ENCODE results near the gene CMTM7.
"Not testable (repeated sequence)": the region's sequence is repeated elsewhere in the genome, so short reads cannot be mapped to it uniquely, and the experiment has no call there.

Gene CMTM7

GRCh38 chr3:32438596-32439344, 47.1 kb downstream of the CMTM7 start:
- DNase-seq, result no peak

- DNase-seq, result not testable (repeated sequence)
Measured at GRCh38 chr3:32439421-32439820, 47.8 kb downstream of the CMTM7 start.

GRCh38 chr3:32440611-32441350, 49.1 kb downstream of the CMTM7 start:
- DNase-seq, result no peak

GRCh38 chr3:32442766-32443165, 51.1 kb downstream of the CMTM7 start:
- DNase-seq, result no peak

- DNase-seq, result no peak
Measured at GRCh38 chr3:32443478-32443877, 51.8 kb downstream of the CMTM7 start.

- DNase-seq, result no peak
Measured at GRCh38 chr3:32447865-32448400, 56.3 kb downstream of the CMTM7 start.

GRCh38 chr3:32448686-32449474, 57.2 kb downstream of the CMTM7 start:
- no peak for DNase-seq

GRCh38 chr3:32449691-32450090, 58.0 kb downstream of the CMTM7 start:
- DNase-seq, result no peak

- no peak for DNase-seq
Measured at GRCh38 chr3:32450426-32450825, 58.8 kb downstream of the CMTM7 start.

- no peak for DNase-seq
Measured at GRCh38 chr3:32450992-32451659, 59.5 kb downstream of the CMTM7 start.

- no peak for DNase-seq
Measured at GRCh38 chr3:32452009-32452408, 60.4 kb downstream of the CMTM7 start.

GRCh38 chr3:32453346-32453745, 61.7 kb downstream of the CMTM7 start:
- DNase-seq, result no peak

- no peak for DNase-seq
Measured at GRCh38 chr3:32454111-32454510, 62.5 kb downstream of the CMTM7 start.

GRCh38 chr3:32454731-32455608, 63.3 kb downstream of the CMTM7 start:
- DNase-seq, result no peak

GRCh38 chr3:32455609-32456428, 64.2 kb downstream of the CMTM7 start:
- DNase-seq, result peak in 3 of 6 experiments; percentile 39 to 56 (median 47)

GRCh38 chr3:32456429-32457130, 64.9 kb downstream of the CMTM7 start:
- peak in 1 of 6 experiments; percentile 15 for DNase-seq

- peak; percentile 62 to 88 (median 81) for DNase-seq
Measured at GRCh38 chr3:32457971-32458471, 66.4 kb downstream of the CMTM7 start.

- DNase-seq, result peak in 2 of 6 experiments; percentile 31 to 39
Measured at GRCh38 chr3:32459450-32459849, 67.8 kb downstream of the CMTM7 start.

GRCh38 chr3:32460031-32460749, 68.5 kb downstream of the CMTM7 start:
- DNase-seq, result peak; percentile 72 to 94 (median 86)

All from stimulated activated naive CD4-positive, alpha-beta T cell (primary cell).